ENCODE results near the gene GALNT13.

GALNT13 gene

GRCh38 chr2:153940511-153940910 lies 68.8 kb downstream of the GALNT13 start:
- FAIRE-seq: no peak
- DNase-seq (ENCODE audit: low spot score): peak; percentile 4

DNA sequence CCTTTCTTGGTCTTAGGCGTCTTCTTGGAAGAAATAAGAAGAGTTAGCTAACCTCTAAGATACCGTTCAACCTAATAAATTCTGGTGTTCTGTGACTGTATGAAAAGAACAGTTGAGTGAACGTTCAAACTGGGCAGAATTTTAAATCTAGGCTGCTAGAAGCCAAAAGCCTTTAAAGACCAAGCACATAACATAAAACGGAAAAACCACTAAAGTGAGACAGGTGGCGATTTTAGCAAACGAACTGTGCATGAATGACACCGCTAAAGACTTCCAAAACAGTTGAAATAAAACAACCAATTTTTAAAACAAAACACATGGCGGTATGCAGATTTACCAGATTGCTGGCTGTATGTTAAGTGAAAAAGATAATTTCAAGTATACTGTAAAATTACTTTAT lies 73.1 kb downstream of the GALNT13 start:
- no peak for DNase-seq (ENCODE audit: low spot score)
- no peak for FAIRE-seq

GRCh38 chr2:153946036-153946435 lies 74.3 kb downstream of the GALNT13 start:
- DNase-seq (ENCODE audit: low spot score): no peak
- no peak for FAIRE-seq

DNA sequence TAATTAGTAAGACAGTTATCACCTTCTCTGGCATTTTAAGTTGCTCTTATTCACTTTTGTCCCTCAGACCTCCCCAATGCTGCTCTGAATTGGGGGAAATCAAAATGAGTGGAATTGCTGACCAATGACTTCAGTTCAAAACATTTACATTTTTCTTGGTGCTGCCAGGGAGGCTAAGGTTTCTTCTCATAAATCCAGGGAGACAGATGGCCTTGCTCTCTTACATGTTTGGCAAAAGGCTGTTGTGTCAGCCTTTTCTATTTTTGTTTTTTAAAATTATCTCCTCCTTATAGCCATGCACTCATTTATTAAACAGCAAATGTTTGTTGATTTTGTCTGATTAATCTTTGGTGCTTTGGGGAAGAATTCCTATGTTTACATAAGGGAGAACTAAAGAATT lies 82.0 kb downstream of the GALNT13 start:
- no peak for DNase-seq (ENCODE audit: low spot score)
- FAIRE-seq: no peak

- DNase-seq (ENCODE audit: low spot score) (no peak), FAIRE-seq (no peak)
Observed at GRCh38 chr2:153963256-153963655, 91.5 kb downstream of the GALNT13 start.

GRCh38 chr2:153967248-153967973 lies 95.7 kb downstream of the GALNT13 start:
- no peak for DNase-seq (ENCODE audit: low spot score)
- FAIRE-seq: no peak

- FAIRE-seq (no peak), DNase-seq (ENCODE audit: low spot score) (no peak)
Observed at GRCh38 chr2:153971250-153971649, 99.5 kb downstream of the GALNT13 start.

GRCh38 chr2:153971855-153972254 lies 100.1 kb downstream of the GALNT13 start:
- no peak for DNase-seq (ENCODE audit: low spot score)
- no peak for FAIRE-seq

- DNase-seq (ENCODE audit: low spot score) (no peak), FAIRE-seq (no peak)
Observed at GRCh38 chr2:153972412-153972811, 100.7 kb downstream of the GALNT13 start.

- FAIRE-seq (no peak), DNase-seq (ENCODE audit: low spot score) (peak; percentile 30)
Observed at GRCh38 chr2:153986488-153987229, 114.9 kb downstream of the GALNT13 start.

DNA sequence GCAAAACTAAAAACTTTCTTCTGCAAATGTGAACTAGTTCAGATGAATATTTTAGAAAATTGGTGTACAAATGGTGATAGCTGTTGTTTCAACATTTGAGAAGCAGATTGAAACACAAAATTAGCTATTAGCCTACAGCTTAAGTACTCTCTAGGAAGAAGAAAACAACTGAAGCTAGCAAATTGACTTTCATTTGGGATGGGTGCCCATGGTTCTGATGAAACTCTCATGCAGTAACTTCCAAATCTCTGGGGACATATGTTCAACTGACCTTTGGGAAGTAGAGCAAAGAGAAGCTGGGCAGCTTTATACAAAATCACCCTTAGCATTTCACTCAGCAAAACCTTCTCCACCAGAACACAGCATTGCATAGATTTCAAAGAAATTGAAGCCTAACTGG lies 119.0 kb downstream of the GALNT13 start:
- FAIRE-seq: no peak

GRCh38 chr2:154013514-154013913 lies 141.8 kb downstream of the GALNT13 start:
- DNase-seq (ENCODE audit: low spot score) (no peak), FAIRE-seq (no peak)

More for the DNA sequence above, 119.0 kb downstream of the GALNT13 start:
- DNase-seq (ENCODE audit: low spot score): no peak

GRCh38 chr2:154015233-154015632 lies 143.5 kb downstream of the GALNT13 start:
- FAIRE-seq (no peak), DNase-seq (ENCODE audit: low spot score) (no peak)

- FAIRE-seq: no peak
- DNase-seq (ENCODE audit: low spot score): no peak
Observed at GRCh38 chr2:154029504-154029903, 157.8 kb downstream of the GALNT13 start.

DNA sequence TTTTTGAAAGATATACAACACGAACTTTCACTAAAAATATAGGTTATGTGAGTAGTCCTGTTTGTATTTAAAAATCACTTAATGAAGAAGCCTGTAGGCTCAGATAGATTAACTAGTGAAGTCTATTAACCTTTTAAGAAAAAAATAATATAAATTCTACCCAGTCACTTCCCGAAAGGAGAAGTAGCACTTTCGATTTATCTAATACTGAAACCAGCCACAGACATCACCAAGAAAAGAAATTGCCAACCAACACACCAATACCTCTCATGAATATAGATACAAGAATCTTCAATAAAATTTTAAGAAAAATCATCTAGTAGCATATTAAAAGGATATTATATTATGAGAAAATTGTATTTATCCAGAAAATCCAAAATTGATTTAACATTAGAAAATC lies 160.5 kb downstream of the GALNT13 start:
- FAIRE-seq (no peak), DNase-seq (ENCODE audit: low spot score) (no peak)

- DNase-seq (ENCODE audit: low spot score) (no peak), FAIRE-seq (no peak)
Observed at GRCh38 chr2:154046493-154046892, 174.8 kb downstream of the GALNT13 start.

GRCh38 chr2:154048905-154049304 lies 177.2 kb downstream of the GALNT13 start:
- FAIRE-seq (no peak), DNase-seq (ENCODE audit: low spot score) (no peak)

DNA sequence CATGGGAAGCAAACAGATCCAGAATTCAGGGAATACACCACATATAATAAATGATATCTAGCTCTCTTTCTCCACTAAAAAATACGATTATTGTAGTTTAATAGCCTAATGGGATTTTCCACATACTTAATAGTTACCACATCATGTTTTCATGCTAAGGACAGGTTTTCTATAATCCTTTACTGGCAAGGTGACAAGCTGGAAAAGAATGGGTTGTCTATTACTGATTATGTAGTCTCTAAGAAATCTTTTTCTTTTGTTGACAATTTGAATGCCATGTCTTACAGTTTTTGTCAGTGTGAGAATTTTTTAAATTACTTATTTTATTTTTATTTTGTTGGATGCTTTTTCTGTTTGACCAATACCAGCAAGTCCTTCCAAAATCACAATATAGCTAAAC lies 177.8 kb downstream of the GALNT13 start:
- no peak for FAIRE-seq

DNA sequence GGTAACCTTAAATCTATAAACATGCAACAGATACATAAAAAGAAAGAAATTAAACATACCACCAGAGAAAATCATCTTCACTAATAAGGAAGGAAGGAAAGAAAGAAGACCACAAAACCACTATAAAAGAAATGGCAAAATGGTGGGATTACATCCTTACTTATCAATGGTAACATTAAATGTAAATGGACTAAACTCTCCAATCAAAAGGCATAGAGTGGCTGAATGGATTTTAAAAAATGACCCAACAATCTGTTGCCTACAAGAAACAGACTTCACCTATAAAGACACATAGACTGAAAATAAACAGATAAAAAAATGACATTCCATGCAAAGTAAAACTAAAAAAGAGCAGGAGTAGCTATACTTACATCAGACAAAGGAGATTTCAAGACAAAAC lies 195.4 kb downstream of the GALNT13 start:
- no peak for DNase-seq (ENCODE audit: low spot score)
- no peak for FAIRE-seq

More for the DNA sequence above, 177.8 kb downstream of the GALNT13 start:
- DNase-seq (ENCODE audit: low spot score): no peak

DNA sequence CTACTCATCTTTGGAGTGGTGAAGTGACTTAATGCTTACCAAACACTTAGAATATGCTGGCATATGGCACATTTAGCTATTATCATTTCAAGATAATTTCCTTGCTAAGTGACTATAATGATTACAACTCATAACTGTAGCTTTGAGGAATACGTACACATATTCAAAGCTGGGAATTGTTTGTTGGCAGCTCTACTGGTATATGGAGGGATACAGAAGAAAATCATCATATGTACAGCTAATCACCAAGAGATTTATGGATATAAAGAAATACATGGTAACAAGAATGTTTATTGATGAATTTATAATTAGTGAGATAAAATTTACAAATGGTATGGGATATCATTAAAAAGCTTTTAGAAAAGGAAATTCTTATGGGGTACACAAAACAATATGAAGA lies 207.2 kb downstream of the GALNT13 start:
- DNase-seq (ENCODE audit: low spot score) (no peak), FAIRE-seq (no peak)

GRCh38 chr2:154092571-154092970 lies 220.8 kb downstream of the GALNT13 start:
- DNase-seq (ENCODE audit: low spot score): no peak
- no peak for FAIRE-seq

DNA sequence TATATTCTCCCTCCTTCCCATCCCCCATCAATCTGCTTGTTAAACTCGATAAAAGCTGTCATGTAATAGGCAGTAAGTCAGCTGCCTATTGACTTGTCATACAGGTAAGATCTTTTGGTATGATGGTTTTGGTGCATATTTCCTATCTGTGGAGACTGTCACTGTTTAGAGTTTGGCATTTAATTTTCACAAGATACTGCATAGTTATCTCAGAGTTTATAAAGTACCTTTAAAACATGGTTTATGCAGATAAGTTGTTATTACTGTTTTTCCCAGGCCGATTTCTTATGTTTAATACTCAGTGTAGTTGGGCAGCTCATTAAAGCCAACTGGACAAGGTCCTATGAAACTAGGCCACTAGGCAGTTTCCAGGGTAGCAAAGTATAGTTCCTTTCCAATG lies 222.1 kb downstream of the GALNT13 start:
- FAIRE-seq (no peak), DNase-seq (ENCODE audit: low spot score) (no peak)

DNA sequence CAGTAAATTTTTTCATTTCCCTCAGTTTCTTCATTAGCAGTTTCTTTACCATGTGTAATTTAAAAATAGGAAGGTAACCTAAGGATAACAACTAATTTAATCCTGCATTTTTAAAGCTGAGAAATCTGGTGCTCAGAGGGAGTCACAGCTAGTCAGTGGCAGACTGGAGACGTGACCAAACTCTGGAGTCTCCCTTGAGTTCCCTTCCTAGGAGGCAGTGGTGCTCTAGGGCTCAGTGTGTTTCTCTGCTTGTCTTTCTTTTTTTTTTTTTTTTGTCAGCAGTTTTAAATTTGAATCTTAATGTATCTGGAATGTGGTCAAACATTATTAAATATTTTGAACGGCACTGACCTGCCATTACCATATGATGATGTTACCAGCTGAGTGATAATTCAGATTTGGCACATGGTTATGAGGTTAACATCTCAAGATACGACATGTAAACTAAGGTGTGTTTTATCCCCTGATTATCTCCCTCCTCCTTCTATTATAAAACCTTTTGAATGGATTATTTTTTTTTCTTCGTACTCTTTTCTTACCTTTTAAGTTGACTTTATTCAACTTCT lies 226.2 kb downstream of the GALNT13 start:
- FAIRE-seq: no peak
- DNase-seq (ENCODE audit: low spot score): no peak
